OCI-LY7 (cell line): ENCODE results near the gene CBY2. TPM values are rescaled to one million over a fixed set of nuclear protein-coding genes. Genes with fewer than 3 reads are reported as not detected.

ENCODE experiments used
- BruUV-seq: library from RNA; stranded (reverse); fragments of 400-500 nt; replicated peaks from 2 replicates; lab custom pipeline; 2021; lab: Mats Ljungman, UMichigan
- CTCF ChIA-PET: fragments of 300-600 bp; sonication (Branson Sonifier 250); formaldehyde crosslinking; loops from one replicate; lab custom pipeline; 2022; ENCODE audit warnings: antibody characterized with exemption; ENCODE audit not compliant: unreplicated experiment; lab: Charles Lee
- POLR2A ChIA-PET: fragments of 300-600 bp; sonication (Branson Sonifier 250); formaldehyde crosslinking; loops from one replicate; lab custom pipeline; 2022; ENCODE audit warnings: antibody characterized with exemption; lab: Charles Lee
- DNase-seq: peaks from one replicate; pipeline ENCODE4 v3.0.0-alpha.2; 2015; ENCODE audit warnings: low spot score
- H2AFZ ChIP-seq: fragments of 200-600 bp; sonication (generic), shearing (Covaris generic); 2 replicates; pipeline ENCODE4 v1.6.1; 2014; ENCODE audit warnings: mild to moderate bottlenecking, antibody characterized with exemption, low read length, moderate library complexity
- H3K27ac ChIP-seq: fragments of 200-600 bp; sonication (generic); 2 replicates; pipeline ENCODE4 v1.5.1; 2014; ENCODE audit warnings: mixed run types, low read depth, mild to moderate bottlenecking, moderate library complexity, low read length, inconsistent platforms; ENCODE audit not compliant: poor library complexity, severe bottlenecking
- H3K36me3 ChIP-seq: fragments of 200-600 bp; sonication (generic); 2 replicates; pipeline ENCODE4 v1.6.1; 2014; ENCODE audit warnings: mild to moderate bottlenecking, antibody characterized with exemption, low read length, moderate library complexity, mixed read lengths; ENCODE audit not compliant: insufficient read depth
- H3K4me1 ChIP-seq: fragments of 200-600 bp; sonication (generic); 2 replicates; pipeline ENCODE4 v1.5.1; 2014; ENCODE audit warnings: mild to moderate bottlenecking, low read length; ENCODE audit not compliant: insufficient read depth, poor library complexity, severe bottlenecking
- H3K4me2 ChIP-seq: fragments of 200-600 bp; sonication (generic); 2 replicates; pipeline ENCODE4 v1.6.1; 2014; ENCODE audit warnings: mild to moderate bottlenecking, low read length
- H3K4me3 ChIP-seq: fragments of 200-600 bp; sonication (generic); 2 replicates; pipeline ENCODE4 v1.5.1; 2014; ENCODE audit warnings: mild to moderate bottlenecking, low read depth, low read length; ENCODE audit not compliant: poor library complexity, severe bottlenecking
- H3K79me2 ChIP-seq: fragments of 200-600 bp; sonication (generic); 2 replicates; pipeline ENCODE4 v1.6.1; 2016; ENCODE audit warnings: low read depth, mild to moderate bottlenecking, low read length, moderate library complexity, mixed read lengths; ENCODE audit not compliant: insufficient read depth
- H3K9me2 ChIP-seq: fragments of 200-600 bp; sonication (generic); 2 replicates; pipeline ENCODE4 v1.6.1; 2016; ENCODE audit warnings: mild to moderate bottlenecking, low read length, mixed read lengths; ENCODE audit not compliant: insufficient read depth
- H3K9me3 ChIP-seq: fragments of 200-600 bp; sonication (generic); 2 replicates; pipeline ENCODE4 v1.6.1; 2014; ENCODE audit warnings: mild to moderate bottlenecking, mixed run types, low read length, mixed read lengths
- H4K20me1 ChIP-seq: fragments of 200-600 bp; sonication (generic); 2 replicates; pipeline ENCODE4 v1.6.1; 2014; ENCODE audit warnings: mild to moderate bottlenecking, antibody characterized with exemption, low read length, moderate library complexity, mixed read lengths; ENCODE audit not compliant: insufficient read depth
- EZH2phosphoT487 ChIP-seq: fragments of 200-600 bp; sonication (generic); IDR thresholded peaks from 2 replicates; pipeline ENCODE4 v1.6.1; 2018; ENCODE audit warnings: low read depth, borderline replicate concordance, mild to moderate bottlenecking, mixed run types, antibody characterized with exemption, low read length, moderate library complexity, mixed read lengths
- intact Hi-C: fragments of 100-400 bp; cut with micrococcal nuclease; formaldehyde crosslinking; loops from one replicate; pipeline ENCODE4 v1.10.0; 2022; ENCODE audit not compliant: unreplicated experiment
- total RNA-seq, 2 experiments: library from RNA; depleted of rRNA in 1 of 2; stranded (reverse); fragments of >200 nt in 1 of 2; shearing (Covaris generic) in 1 of 2; gene quantifications; 2 replicates each; pipeline ENCODE4 v1.2.3, GENCODE V29; 2014 to 2022
- TF ChIP-seq, protein P1 (sequence below): fragments of 200-600 bp; sonication (generic); conservative IDR thresholded peaks from 2 replicates; pipeline ENCODE4 v1.5.1; 2014; ENCODE audit warnings: mild to moderate bottlenecking, antibody characterized with exemption, low read length, moderate library complexity, mixed read lengths

CBY2 gene
- total RNA-seq, 2 experiments from 2014 or later = not detected

- DNase-seq = no peak
- ChIA-PET CTCF (no interaction called here), POLR2A (no interaction called here)
- no TSS peak for BruUV-seq
- Histone ChIP-seq H4K20me1 (no peaks in the 10 kb centered on the region), H3K4me1 (no peaks in the 10 kb centered on the region), H3K9me3 (no peaks in the 10 kb centered on the region), H3K79me2 (no peaks in the 10 kb centered on the region), H3K27ac (no peak overlapping the region), H2AFZ (no peak overlapping the region), H3K4me3 (no peak overlapping the region), H3K9me2 (no peaks in the 10 kb centered on the region), H3K36me3 (no peaks in the 10 kb centered on the region), H3K4me2 (no peak overlapping the region)
- intact Hi-C loops = no loop called here
- TF ChIP-seq, protein P1, sequence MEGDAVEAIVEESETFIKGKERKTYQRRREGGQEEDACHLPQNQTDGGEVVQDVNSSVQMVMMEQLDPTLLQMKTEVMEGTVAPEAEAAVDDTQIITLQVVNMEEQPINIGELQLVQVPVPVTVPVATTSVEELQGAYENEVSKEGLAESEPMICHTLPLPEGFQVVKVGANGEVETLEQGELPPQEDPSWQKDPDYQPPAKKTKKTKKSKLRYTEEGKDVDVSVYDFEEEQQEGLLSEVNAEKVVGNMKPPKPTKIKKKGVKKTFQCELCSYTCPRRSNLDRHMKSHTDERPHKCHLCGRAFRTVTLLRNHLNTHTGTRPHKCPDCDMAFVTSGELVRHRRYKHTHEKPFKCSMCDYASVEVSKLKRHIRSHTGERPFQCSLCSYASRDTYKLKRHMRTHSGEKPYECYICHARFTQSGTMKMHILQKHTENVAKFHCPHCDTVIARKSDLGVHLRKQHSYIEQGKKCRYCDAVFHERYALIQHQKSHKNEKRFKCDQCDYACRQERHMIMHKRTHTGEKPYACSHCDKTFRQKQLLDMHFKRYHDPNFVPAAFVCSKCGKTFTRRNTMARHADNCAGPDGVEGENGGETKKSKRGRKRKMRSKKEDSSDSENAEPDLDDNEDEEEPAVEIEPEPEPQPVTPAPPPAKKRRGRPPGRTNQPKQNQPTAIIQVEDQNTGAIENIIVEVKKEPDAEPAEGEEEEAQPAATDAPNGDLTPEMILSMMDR = no peak
- TF ChIP-seq EZH2phosphoT487 = no peak
Observed at GRCh38 chr13:45747071-45747470, 45.0 kb downstream of the CBY2 start.

DNA sequence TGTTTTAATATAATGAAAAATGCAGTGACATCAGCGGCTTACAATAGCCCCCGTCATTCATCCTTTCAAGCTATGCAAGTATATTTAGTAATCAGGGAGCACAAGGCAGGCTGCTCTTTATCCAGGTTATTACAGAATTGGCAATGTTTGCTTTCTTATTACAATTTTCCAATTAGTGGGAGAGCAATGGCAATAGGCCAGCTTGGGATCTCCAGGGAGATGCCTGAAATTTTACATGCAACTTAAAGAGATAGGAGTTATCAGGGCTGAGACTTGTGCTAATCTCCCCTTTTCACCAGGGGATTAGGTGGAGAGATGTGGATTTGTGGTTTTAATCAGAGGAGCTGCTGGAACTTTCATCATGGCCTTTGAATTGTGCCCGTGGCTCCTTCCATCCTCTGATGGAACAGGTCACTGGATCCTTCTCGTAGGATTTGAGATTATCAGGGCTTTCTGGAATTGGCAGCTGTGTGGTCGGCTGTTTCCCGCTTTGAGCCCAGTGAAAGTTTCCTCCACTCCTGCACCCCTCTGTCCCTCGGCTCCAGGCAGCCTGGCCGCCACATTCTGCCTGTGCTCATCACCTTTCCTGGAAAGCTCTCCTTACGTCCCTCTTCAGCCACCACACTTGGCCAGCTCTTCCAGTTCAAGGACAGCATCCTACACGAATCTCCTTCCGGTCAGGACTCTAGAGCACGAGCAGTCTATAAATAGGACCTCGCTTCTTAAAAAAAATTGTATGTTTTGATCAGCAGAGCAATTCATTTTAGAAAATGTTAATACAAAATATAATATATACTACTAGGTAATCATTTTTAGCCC, 47.0 kb downstream of the CBY2 start:
- H4K20me1 ChIP-seq = no peaks in the 10 kb centered on the region
- no peaks in the 10 kb centered on the region for H3K9me2 ChIP-seq
- H3K9me3 ChIP-seq = no peaks in the 10 kb centered on the region
- TF ChIP-seq EZH2phosphoT487 = no peak
- TF ChIP-seq, protein P1 = no peak
- BruUV-seq = no TSS peak
- no peak overlapping the region for H3K4me2 ChIP-seq
- no peak for DNase-seq
- H2AFZ ChIP-seq = no peak overlapping the region
- no peak overlapping the region for H3K4me3 ChIP-seq
- POLR2A ChIA-PET = interaction anchor here (0.7 to 1.1 kb wide), 2 partner anchors 9 to 107 kb away, joined by 3 read pairs; no protein-coding TSS in a partner anchor
- H3K4me1 ChIP-seq = no peaks in the 10 kb centered on the region
- intact Hi-C loops = no loop called here
- no peaks in the 10 kb centered on the region for H3K79me2 ChIP-seq
- CTCF ChIA-PET = no interaction called here
- H3K27ac ChIP-seq = no peak overlapping the region
- no peaks in the 10 kb centered on the region for H3K36me3 ChIP-seq

DNA sequence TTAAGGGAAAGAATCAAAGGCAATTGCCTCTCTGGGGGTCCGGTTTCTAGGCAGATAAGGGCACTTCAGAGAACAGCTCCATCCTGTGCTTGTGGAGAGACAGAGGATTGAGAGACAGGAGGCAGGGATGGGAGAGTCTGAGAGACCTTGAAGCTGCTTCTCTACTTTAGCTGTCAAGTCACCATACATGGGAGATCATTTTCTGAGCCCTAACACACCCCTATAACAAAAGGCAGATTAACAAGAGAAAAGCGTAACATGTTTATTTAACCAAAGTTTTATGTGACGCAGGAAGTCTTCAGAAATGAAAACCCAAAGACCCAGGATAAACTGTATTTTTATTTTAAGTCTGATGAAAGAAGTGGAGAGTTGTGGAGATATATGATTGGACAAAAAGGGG, 48.4 kb downstream of the CBY2 start:
- Histone ChIP-seq H3K9me2 (no peaks in the 10 kb centered on the region), H3K4me3 (no peak overlapping the region), H2AFZ (no peak overlapping the region), H3K4me1 (no peaks in the 10 kb centered on the region), H3K79me2 (no peaks in the 10 kb centered on the region), H3K36me3 (no peaks in the 10 kb centered on the region), H3K4me2 (no peak overlapping the region), H4K20me1 (no peaks in the 10 kb centered on the region), H3K9me3 (no peaks in the 10 kb centered on the region), H3K27ac (no peak overlapping the region)
- TF ChIP-seq, protein P1 = no peak
- TF ChIP-seq EZH2phosphoT487 = no peak
- intact Hi-C loops = no loop called here
- no TSS peak for BruUV-seq
- POLR2A ChIA-PET = interaction anchor here (0.7 kb wide), 1 partner anchor 735 kb away, joined by 3 read pairs; no protein-coding TSS in a partner anchor
- CTCF ChIA-PET = no interaction called here
- DNase-seq = no peak
